ENCODE data around the gene SLC37A4.
"Not testable (repeated sequence)": the region's sequence is repeated elsewhere in the genome, so short reads cannot be mapped to it uniquely, and the experiment has no call there.

The SLC37A4 gene

GRCh38 chr11:119029069-119029339 lies 1.7 kb downstream of the SLC37A4 start:
- Mint-ChIP-seq H3K4me3 (peak overlapping the region; percentile 77), H3K4me1 (ENCODE audit: low read depth) (peaks cover 20% of the 10 kb centered on the region), H3K9me3 (no peaks in the 10 kb centered on the region), H3K27me3 (ENCODE audit: low read depth) (no peaks in the 10 kb centered on the region), H3K36me3 (ENCODE audit: low read depth) (peaks cover 17% of the 10 kb centered on the region), H3K27ac (no peak overlapping the region)

DNA sequence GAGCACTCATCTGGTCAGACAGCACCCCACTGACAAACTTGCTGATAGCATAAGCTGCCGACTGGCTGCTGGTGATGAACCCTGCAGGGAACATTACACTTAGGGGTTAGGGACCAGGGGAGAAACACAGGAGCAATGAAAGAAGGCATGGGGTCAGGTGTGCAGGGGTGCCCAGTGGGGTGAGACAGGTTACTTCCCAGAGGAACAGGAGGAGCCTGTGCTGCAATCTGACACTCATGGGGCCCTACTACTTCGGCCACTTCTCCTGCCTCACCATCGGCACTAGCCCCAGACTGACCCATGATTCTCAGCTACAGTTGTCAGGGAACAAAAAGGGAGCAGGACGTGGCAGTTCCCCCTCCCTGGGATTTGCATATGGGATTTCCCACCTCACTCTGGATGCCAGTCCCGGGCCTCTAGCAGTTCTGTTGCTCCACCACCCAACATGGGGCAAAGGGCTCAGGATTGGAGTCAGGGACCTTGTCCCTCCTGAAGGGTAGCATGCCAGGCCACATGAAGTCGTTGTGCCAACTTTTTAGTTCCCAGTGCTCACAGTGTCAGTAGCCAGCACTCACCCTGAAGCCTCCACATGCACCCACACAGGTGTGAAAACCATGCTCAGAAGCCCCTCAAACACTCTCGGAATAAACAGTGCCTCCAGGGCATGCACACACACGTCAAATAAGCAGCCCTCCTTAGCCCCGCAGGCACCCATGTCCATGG lies 2.2 kb downstream of the SLC37A4 start:
- Mint-ChIP-seq H3K27ac (no peak overlapping the region), H3K36me3 (ENCODE audit: low read depth) (peaks cover 20% of the 10 kb centered on the region), H3K9me3 (no peaks in the 10 kb centered on the region), H3K27me3 (ENCODE audit: low read depth) (no peaks in the 10 kb centered on the region), H3K4me3 (no peak overlapping the region), H3K4me1 (ENCODE audit: low read depth) (peaks cover 22% of the 10 kb centered on the region)

GRCh38 chr11:119027561-119028345 lies 2.9 kb downstream of the SLC37A4 start:
- Mint-ChIP-seq H3K27ac (peak overlapping the region; percentile 26), H3K4me3 (no peak overlapping the region), H3K27me3 (ENCODE audit: low read depth) (no peaks in the 10 kb centered on the region), H3K9me3 (no peaks in the 10 kb centered on the region), H3K36me3 (ENCODE audit: low read depth) (peaks cover 22% of the 10 kb centered on the region), H3K4me1 (ENCODE audit: low read depth) (peaks cover 24% of the 10 kb centered on the region)

GRCh38 chr11:119026970-119027369 lies 3.7 kb downstream of the SLC37A4 start:
- no peak overlapping the region for H3K27ac Mint-ChIP-seq
- H3K36me3 Mint-ChIP-seq (ENCODE audit: low read depth): peaks cover 26% of the 10 kb centered on the region
- peaks cover 26% of the 10 kb centered on the region for H3K4me1 Mint-ChIP-seq (ENCODE audit: low read depth)

DNA sequence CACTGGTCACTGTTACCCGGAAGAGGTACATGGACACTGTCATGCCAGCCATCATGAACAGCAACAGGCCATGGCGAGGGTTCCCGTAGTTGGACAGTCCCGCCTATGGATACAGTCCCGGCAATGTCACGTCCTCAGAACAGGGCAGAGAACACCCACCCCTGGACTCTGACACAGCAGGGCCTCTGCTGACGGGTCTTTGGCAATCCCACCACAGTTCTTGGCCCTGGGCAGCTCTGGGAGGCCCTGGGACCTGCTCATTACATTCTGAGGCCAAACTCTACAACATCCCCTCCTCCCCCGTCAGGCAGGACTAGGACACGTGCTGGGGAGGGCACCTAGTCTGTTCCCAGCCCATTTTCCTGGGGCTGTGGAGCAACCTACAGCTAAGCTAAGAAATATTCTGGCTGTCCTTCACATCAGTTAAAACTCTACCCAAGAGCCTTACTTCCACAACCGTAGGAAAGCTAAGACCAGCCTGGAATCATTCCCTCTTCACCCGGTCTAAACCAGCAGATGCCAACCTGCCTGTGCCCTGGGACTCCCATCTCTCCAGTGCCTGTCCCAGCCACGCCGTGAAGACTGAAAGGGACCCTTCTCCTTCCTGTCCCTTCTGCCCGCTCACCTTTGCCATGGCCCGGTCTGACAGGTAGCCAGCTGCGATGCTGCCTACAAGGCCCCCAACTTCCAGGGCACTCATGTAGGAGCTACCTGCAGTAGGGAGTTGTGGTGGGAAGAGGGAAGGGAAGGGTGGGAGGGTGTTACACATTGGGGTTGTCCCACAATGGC lies 4.5 kb downstream of the SLC37A4 start:
- H3K4me1 Mint-ChIP-seq (ENCODE audit: low read depth): peaks cover 30% of the 10 kb centered on the region
- no peaks in the 10 kb centered on the region for H3K9me3 Mint-ChIP-seq
- peaks cover 34% of the 10 kb centered on the region for H3K36me3 Mint-ChIP-seq (ENCODE audit: low read depth)
- no peak overlapping the region for H3K27ac Mint-ChIP-seq
- H3K27me3 Mint-ChIP-seq (ENCODE audit: low read depth): no peaks in the 10 kb centered on the region
- H3K4me3 Mint-ChIP-seq: no peak overlapping the region

More at GRCh38 chr11:119026970-119027369, 3.7 kb downstream of the SLC37A4 start:
- H3K4me3 Mint-ChIP-seq: no peak overlapping the region
- H3K9me3 Mint-ChIP-seq: no peaks in the 10 kb centered on the region
- no peaks in the 10 kb centered on the region for H3K27me3 Mint-ChIP-seq (ENCODE audit: low read depth)

- H3K36me3 Mint-ChIP-seq (ENCODE audit: low read depth): peaks cover 35% of the 10 kb centered on the region
- H3K27ac Mint-ChIP-seq: peak overlapping the region; percentile 41
- H3K4me3 Mint-ChIP-seq: no peak overlapping the region
- H3K27me3 Mint-ChIP-seq (ENCODE audit: low read depth): no peaks in the 10 kb centered on the region
- no peaks in the 10 kb centered on the region for H3K9me3 Mint-ChIP-seq
- H3K4me1 Mint-ChIP-seq (ENCODE audit: low read depth): peaks cover 30% of the 10 kb centered on the region
Measured at GRCh38 chr11:119025541-119025940, 5.1 kb downstream of the SLC37A4 start.

GRCh38 chr11:119025099-119025473 lies 5.6 kb downstream of the SLC37A4 start:
- H3K4me3 Mint-ChIP-seq: no peak overlapping the region
- H3K27me3 Mint-ChIP-seq (ENCODE audit: low read depth): no peaks in the 10 kb centered on the region
- H3K9me3 Mint-ChIP-seq: no peaks in the 10 kb centered on the region
- H3K4me1 Mint-ChIP-seq (ENCODE audit: low read depth): peaks cover 31% of the 10 kb centered on the region
- H3K27ac Mint-ChIP-seq: no peak overlapping the region
- H3K36me3 Mint-ChIP-seq (ENCODE audit: low read depth): peaks cover 36% of the 10 kb centered on the region

- H3K36me3 Mint-ChIP-seq (ENCODE audit: low read depth): peaks cover 41% of the 10 kb centered on the region
- peak overlapping the region; percentile 52 for H3K27ac Mint-ChIP-seq
- H3K4me1 Mint-ChIP-seq (ENCODE audit: low read depth): peaks cover 32% of the 10 kb centered on the region
- H3K9me3 Mint-ChIP-seq: no peaks in the 10 kb centered on the region
- no peaks in the 10 kb centered on the region for H3K27me3 Mint-ChIP-seq (ENCODE audit: low read depth)
- no peak overlapping the region for H3K4me3 Mint-ChIP-seq
Measured at GRCh38 chr11:119024430-119025098, 6.1 kb downstream of the SLC37A4 start.

DNA sequence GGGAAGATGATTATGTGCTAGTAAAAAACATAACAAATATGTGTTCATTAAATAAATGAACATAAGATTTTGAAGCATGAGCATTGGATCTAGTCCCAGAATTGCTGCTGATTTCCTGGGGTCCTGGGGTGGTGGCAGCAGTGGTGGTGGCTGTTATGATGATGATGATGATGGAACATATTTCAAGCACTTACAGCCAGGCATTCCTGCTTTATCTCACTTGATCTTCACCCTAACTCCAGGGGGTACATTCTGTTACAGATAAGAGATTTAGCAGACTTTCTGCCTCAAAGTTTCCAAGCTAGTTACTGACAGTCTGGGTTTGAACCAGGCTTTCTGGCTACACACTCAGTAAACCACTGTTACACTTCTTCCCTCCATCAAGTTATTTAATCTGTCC lies 6.9 kb downstream of the SLC37A4 start:
- peaks cover 24% of the 10 kb centered on the region for H3K4me1 Mint-ChIP-seq (ENCODE audit: low read depth)
- no peak overlapping the region for H3K4me3 Mint-ChIP-seq
- H3K27me3 Mint-ChIP-seq (ENCODE audit: low read depth): no peaks in the 10 kb centered on the region
- no peak overlapping the region for H3K27ac Mint-ChIP-seq
- H3K36me3 Mint-ChIP-seq (ENCODE audit: low read depth): peaks cover 41% of the 10 kb centered on the region
- no peaks in the 10 kb centered on the region for H3K9me3 Mint-ChIP-seq

- H3K9me3 Mint-ChIP-seq: no peaks in the 10 kb centered on the region
- H3K4me1 Mint-ChIP-seq (ENCODE audit: low read depth): peaks cover 22% of the 10 kb centered on the region
- no peaks in the 10 kb centered on the region for H3K27me3 Mint-ChIP-seq (ENCODE audit: low read depth)
- H3K4me3 Mint-ChIP-seq: peak overlapping the region; percentile 58
- peak overlapping the region; percentile 78 for H3K27ac Mint-ChIP-seq
- peaks cover 57% of the 10 kb centered on the region for H3K36me3 Mint-ChIP-seq (ENCODE audit: low read depth)
Measured at GRCh38 chr11:119021631-119022030, 9.0 kb downstream of the SLC37A4 start.

GRCh38 chr11:119019996-119020395 lies 10.7 kb downstream of the SLC37A4 start:
- H3K36me3 Mint-ChIP-seq (ENCODE audit: low read depth): peaks cover 66% of the 10 kb centered on the region
- H3K27me3 Mint-ChIP-seq (ENCODE audit: low read depth): no peaks in the 10 kb centered on the region
- H3K9me3 Mint-ChIP-seq: no peaks in the 10 kb centered on the region
- H3K4me3 Mint-ChIP-seq: peak overlapping the region; percentile 100
- H3K4me1 Mint-ChIP-seq (ENCODE audit: low read depth): peaks cover 35% of the 10 kb centered on the region
- H3K27ac Mint-ChIP-seq: peak overlapping the region; percentile 100

DNA sequence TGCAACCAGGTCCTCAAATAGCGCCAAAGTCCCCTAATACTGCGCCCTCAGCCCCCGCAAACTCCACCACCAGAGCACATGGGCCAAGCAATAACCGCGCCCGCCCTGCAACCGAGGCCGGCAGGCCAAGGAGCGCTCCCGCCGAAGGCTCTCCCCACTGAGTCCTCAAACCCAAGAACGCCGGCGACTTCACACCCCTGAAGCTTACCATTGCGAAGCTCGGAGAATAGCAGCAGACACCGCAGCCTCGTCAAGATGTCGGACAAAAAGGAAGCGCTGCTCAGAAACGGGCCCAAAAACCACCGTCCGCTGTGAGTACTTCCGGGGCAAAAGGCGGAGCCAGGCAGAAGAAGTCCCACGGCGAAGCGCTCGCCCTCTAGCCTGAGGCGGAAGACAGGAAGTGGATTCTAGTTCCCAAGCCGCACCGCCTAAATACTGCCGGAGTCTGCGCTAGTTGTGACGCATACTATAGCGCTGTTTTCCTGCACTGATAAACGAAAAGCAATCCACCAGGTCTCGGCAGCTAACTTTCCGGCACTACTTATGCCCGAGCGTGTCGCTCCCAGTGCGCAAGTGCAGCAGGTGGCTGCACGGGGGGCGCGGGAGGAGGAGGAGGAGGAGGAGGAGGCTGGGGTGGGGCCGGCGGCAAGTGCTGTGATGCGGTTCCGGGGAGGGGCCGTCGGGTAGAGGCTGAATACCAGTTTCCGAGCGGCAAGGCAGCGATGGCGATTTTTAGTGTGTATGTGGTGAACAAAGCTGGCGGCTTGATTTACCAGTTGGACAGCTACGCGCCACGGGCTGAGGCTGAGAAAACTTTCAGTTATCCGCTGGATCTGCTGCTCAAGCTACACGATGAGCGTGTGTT lies 12.4 kb downstream of the SLC37A4 start, which contains the start of the genes RPS25 and TRAPPC4:
RPS25 (minus strand) TSS at position 270 of the 865 bp plus-strand sequence; CDS start at position 211, 59 bp downstream.
TRAPPC4 (plus strand) TSS at position 693 of the 865 bp plus-strand sequence; CDS start at position 723, 30 bp downstream.
- Mint-ChIP-seq H3K27ac (peak within 1 kb of the TSS; percentile 100), H3K27me3 (ENCODE audit: low read depth) (no peaks in the 10 kb centered on the region), H3K36me3 (ENCODE audit: low read depth) (peaks cover 64% of the 10 kb centered on the region), H3K4me1 (ENCODE audit: low read depth) (peaks cover 29% of the 10 kb centered on the region), H3K4me3 (peak within 1 kb of the TSS; percentile 100), H3K9me3 (no peaks in the 10 kb centered on the region)

DNA sequence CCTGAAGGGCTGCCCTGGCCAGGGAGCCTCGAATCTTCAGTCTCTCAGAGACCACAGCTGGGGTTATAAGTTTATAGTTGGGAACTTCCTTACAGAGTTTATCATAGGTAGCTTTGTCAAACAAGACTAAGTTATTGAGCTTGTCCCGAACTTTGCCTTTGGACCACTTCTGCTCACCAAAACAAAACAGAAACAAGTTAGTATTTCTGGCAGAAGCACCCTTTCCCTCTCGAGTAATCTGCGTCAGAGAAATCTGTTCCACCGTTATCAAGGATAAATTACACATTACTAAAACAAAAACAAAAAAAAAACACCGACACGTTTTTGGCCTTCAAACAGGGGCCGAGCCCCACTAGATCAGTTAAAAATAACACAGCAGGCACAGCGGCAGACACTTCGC lies 13.3 kb downstream of the SLC37A4 start:
- Mint-ChIP-seq H3K27ac (peak overlapping the region; percentile 100), H3K36me3 (ENCODE audit: low read depth) (peaks cover 71% of the 10 kb centered on the region), H3K4me1 (ENCODE audit: low read depth) (peaks cover 29% of the 10 kb centered on the region), H3K4me3 (peak overlapping the region; percentile 100)
- H3K27me3 Mint-ChIP-seq (ENCODE audit: low read depth); H3K9me3 Mint-ChIP-seq: not testable (repeated sequence)
